Activated T-helper 1 cell treated with Interleukin-2 at 50 U/mL for 16 hours (primary cell): Measurements from ENCODE around the gene AKAP6.

Experiments
- DNase-seq: peaks from one replicate; pipeline ENCODE4 v3.0.0-alpha.2; 2020; ENCODE audit warnings: low read depth

AKAP6 gene

DNA sequence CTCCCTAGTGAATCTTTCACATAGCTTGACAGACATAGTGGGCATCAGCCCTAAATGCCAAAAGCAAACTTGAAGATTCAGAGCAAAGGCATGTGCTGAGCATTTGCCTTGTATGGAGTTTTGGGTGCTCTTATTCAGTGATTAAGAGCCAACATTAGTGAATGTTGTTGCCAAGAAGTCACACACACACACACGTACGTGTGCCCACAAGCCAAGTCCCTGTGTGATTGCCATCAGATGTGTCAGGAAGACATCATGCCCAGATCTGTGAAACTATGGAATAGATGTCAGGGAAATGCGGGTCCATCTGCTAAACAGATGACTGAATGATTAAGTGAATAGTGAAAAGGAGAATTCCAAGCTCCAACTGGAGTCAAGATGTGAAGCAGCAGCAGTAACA is 149.0 kb downstream of the AKAP6 start:
- no peak for DNase-seq

GRCh38 chr14:32480337-32480736 is 151.2 kb downstream of the AKAP6 start:
- DNase-seq: no peak

DNA sequence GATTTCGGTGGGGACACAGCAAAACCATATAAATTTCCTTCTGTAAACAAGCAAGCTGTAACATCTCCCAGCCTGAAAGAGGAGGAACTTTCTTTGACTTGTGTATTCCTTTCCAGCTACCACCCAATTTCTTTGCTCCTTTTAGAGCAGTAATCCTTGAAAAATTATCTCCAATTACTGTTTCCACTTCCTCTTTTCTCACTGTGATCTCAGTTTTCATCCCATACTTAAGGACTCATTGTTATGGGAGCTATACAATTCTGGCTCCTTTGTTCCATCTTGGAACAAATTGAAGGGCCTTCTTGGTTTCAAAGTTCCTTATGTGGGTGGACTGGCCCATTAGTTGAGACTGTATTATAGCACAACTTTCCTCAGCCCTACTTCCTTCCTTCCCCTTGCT is 152.6 kb downstream of the AKAP6 start:
- no peak for DNase-seq

- DNase-seq: no peak
These were observed 162.4 kb downstream of the AKAP6 start for GRCh38 chr14:32491416-32492016.

DNA sequence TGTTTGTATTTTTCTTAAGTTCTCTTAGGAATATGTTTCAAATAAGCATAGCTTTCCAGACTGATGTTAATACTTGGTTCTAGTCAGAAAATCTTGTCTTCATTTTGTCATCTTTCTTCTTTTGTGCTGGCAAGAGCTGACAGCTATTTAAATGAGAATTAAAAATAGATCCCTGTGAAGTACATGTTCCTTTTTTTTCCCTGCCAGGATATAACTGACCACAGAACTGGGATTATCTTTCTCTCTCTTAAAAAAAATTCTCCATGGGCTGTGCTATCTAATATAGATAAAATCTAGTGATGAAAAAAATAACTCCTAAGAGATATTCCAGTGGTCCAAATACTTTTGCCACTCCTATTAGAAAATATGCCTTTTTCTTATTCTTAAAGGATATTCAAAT is 163.4 kb downstream of the AKAP6 start:
- no peak for DNase-seq

- no peak for DNase-seq
These were observed 165.7 kb downstream of the AKAP6 start for GRCh38 chr14:32494609-32495434.

DNA sequence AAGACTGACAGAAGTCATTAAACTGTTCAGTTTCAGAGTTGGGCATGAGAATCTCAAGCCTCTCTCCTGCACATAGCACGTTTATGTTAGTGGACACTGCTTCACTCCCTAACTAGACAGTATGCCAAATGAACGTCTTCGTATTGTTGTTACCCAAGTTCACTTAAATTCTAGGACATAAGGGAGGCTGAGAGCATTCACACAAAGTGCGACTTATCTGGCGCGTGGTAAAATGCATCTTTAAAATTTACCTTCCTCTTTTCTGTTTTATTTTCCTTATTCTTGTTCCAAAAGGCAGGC is 166.3 kb downstream of the AKAP6 start:
- DNase-seq: no peak

DNA sequence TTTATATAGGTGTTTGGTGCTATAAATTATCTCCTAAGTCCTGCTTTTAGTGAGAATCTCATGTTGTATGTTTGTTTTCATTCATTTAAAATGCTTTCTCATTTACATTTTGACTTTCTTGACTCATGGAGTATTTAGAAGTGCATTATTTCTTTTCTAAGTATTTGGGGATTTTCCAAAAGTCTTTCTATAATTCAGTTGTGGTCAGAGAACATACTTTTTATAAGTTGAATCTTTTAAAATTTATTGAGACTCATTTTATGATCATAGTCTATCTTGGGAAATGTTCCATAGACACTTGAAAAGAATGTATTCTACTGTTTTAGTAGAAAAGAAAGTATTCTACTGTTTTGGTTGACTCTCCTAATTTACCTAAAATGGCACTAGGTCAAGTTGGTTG is 168.2 kb downstream of the AKAP6 start:
- no peak for DNase-seq

DNA sequence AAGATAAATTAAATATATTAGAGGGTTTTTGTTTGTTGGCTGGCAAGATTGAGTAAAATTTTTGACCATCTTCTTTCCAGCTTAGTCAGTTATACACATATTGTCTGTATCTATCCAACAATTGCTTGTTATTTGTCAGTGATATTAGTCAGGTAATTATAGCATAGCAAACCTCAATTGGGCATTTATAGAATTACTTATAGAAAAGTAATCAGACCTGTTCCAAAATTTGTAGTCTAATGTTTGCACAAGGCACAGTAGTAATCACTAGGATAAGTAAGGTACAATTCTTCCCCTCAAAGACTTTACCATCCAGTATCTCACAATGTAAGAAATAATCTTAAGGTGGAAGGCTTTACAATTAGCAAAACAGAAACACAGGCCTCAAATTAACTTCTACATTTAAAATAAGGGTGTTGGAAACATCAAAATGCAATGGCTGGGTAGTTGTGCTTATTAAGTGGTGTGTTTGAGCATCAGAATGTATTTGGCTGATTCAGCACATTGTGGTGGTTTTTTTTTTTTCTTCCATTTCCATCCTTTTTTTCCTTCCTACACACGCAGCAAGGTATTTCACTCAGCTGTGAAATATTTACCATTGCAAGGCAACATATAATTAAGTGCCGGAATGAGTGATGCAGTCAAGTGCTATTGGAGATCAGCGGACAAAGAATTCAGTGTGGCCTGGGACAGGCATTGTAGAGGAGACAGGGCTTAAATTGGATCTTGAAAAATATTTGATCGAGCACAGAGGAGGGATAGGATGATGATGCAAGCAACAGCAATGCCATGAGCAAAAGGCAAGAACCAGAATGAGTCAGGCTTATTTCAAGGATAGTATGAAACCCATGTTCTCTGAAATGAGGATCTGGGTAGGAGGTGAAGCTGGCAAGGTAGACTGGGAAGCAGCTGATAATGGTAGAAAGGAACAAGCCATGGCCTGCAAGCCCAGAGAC is 178.2 kb downstream of the AKAP6 start:
- DNase-seq: no peak

GRCh38 chr14:32508281-32508680 is 179.2 kb downstream of the AKAP6 start:
- no peak for DNase-seq

- no peak for DNase-seq
These were observed 180.6 kb downstream of the AKAP6 start for GRCh38 chr14:32509632-32510187.

- no peak for DNase-seq
These were observed 181.7 kb downstream of the AKAP6 start for GRCh38 chr14:32510815-32511214.

DNA sequence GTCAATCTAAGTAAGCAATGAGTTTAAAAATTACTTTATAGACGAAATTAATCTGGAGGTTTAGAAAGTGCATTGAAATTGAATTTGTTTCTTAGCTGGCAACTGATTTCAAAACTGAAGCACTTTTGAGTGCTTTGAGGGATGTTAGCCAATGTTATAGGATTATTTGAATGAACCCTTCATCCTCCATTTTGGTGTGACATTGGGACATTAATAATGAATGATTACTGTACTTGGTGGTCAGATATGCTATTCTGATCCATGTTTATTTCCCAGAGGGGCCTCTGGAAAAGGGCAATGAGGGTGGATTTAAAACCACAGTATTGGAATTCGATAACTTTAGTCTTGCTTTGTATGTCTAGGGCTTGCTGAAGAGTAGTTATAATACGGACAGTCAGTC is 183.2 kb downstream of the AKAP6 start:
- no peak for DNase-seq

DNA sequence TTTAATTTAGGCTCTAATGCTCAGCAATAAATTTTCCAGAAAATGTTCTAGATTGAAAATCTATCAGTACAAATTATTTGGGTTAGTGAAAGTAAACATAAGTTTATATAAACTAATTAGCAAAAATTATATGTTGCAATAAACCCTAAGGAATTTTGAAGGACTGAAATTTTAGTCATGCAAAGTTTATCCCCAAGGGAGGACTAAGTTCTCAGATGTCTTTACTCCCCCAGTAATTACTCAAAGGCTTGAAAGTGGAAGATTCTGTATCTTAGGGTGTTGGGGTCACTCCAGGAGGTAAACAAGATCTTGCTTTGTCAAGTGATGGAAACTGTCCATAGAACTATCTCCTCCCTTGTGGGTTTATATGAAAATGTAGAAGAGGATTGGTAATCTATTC is 183.7 kb downstream of the AKAP6 start:
- no peak for DNase-seq

DNA sequence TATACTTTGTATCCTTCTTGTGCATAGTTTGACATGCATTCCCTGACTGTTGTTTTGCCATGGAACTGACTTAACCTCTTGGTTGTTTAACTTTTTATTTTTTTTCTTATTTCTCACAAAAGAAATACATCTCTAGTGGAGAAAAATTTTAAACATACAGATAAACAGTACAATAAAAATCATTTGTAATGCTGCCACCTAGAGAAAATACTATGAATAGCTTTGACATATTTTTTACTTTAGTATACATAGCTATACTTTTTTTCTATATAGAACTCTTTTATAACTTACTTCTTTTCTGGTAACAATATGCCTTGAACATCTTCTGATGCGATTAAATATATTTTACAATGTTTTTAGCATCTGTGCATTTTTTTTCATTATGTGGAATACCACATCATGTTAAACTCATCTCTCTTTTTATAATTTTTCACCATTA is 184.5 kb downstream of the AKAP6 start:
- no peak for DNase-seq

GRCh38 chr14:32514236-32514635 is 185.1 kb downstream of the AKAP6 start:
- no peak for DNase-seq

GRCh38 chr14:32514681-32515080 is 185.6 kb downstream of the AKAP6 start:
- DNase-seq: no peak

DNA sequence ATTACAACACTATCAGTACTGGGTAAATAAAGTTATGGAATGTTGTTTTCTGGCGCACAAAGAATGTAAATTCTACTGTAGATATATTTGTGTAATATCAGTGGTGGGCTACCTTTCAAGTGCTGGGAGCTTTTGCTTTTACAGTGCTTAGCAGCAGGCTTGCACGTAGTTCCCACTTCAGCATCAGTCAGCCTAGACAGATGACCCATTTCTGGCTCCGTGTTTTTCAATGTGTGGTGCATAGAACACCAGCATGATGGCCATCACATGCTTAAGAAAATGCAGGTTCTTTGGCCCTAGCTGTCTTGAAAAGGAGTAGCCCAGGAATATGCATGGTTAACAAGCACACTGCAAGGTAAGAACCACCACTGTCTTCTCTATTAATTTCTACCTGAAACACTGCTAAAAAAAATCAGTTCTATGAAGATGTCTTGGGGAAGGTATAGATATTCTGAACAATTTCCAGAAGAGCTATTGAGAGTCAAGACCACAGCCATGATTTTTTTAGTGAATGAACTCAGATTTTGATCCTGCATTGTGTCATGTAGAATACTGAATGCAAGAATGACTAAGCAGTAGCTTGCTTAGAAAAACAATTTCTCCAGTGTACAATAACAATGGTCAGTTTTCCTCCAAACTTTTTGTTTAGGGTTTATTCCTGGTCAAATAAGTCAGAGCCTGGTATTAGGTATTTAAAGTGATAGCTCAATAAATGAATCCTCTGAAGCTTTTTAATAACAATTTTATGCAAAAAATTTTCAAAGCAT is 195.7 kb downstream of the AKAP6 start:
- no peak for DNase-seq

- no peak for DNase-seq
These were observed 196.5 kb downstream of the AKAP6 start for GRCh38 chr14:32525591-32525990.

DNA sequence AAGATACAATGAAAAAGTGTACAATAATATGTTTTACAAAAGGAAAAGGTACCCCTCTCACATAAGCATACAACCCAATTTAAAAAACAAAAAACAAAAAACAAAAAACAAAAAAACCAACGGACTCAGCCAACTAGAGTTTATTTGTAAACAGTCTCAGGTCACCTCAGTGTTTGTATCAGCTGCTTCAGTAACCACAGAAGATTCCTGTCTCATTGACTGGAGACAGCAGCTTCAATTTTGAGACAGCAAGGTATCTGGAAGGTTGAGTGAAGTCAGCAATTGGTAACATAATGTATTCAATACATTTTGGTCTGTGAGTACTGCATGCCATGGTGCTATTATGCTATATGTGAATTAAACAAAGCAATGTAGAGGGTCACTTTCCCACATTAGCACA is 201.7 kb downstream of the AKAP6 start:
- DNase-seq: no peak

DNA sequence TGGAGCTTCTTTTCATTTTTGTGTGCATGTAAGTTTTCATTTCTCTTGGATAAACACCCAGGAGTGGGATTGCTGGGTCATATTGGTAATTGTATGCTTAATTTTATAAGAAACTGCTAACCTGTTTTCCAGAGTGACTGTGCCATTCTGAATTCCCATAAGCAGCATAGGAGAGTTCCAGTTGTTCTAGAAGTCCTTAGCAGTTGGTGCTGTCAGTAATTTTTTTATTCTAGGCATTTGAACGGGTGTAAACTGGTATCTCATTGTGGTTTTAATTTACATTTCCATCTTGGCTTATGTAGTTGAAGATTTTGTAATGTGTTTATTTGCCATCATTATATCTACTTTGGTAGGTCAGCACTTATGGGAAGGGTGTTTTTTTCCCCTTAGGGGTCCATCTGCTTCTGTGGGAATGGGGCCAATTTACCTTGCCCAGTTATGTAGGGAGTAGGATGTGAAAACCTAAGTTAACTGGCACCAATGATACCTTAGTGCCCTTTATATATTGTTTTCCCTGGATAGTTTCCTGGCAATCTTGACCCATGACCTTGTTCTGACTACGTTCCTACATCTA is 202.9 kb downstream of the AKAP6 start:
- DNase-seq: no peak
